WI38 (cell line): ENCODE data around the gene CBR1.

Source experiments
- H3K4me3 ChIP-seq: 2 replicates; pipeline ENCODE4 v1.5.1; 2011; ENCODE audit warnings: low read depth, mild to moderate bottlenecking, control low read depth, low read length
- CTCF ChIP-seq: IDR thresholded peaks from 2 replicates; pipeline ENCODE4 v1.5.1; 2012; ENCODE audit warnings: low read depth, mild to moderate bottlenecking, control low read depth, low read length

Gene CBR1

GRCh38 chr21:36104317-36105300 lies 34.8 kb downstream of the CBR1 start:
- TF ChIP-seq CTCF = peak; percentile 40; the same call in 1 of the 2 replicates
- H3K4me3 ChIP-seq = peak overlapping the region; percentile 11

DNA sequence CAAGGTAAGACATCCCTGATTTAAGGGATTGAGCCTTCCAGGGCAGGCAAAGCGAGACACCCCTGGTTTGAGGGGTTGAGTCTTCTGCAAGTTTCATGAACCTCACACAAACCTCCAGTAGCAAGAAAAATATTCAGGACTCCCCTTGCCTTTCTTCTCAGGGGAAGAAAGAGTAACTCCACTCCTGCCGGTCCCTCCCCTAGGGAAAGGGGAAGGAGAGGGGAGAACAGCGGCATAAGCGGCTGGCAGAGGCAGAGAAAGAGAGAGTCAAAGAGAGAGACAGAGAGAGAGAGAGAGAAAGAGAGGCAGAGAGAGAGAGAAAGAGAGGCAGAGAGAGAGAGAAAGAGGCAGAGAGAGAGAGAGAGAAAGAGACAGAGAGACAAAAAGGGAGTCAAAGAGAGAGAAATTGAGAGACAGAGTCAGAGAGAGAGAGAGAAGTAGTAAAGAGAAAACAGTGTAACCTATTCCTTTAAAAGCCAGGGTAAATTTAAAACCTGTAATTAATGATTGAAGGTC lies 35.6 kb downstream of the CBR1 start:
- H3K4me3 ChIP-seq = no peak overlapping the region
- TF ChIP-seq CTCF = no peak

DNA sequence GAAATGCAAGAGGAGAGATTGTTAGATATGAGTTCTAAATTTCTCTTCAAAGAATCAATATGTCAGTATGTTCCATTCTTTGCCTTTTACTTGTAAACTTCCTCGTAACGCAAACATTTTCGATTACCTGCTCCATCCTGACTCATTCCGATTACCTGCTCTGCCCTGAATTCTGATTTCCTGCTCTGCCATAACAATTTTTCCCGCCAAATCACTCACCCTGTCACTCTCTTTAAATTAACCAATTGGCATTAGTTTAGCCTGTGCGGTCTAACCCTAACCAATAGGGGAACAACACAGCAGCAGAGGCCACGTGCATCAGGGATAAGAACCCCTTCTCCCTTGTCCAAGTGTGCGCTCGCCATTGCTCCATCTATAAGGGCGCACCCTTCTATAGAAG lies 40.0 kb downstream of the CBR1 start:
- no peak overlapping the region for H3K4me3 ChIP-seq
- no peak for TF ChIP-seq CTCF

- TF ChIP-seq CTCF = no peak
- no peak overlapping the region for H3K4me3 ChIP-seq
These were observed 41.4 kb downstream of the CBR1 start for GRCh38 chr21:36111238-36111637.

GRCh38 chr21:36113647-36114428 lies 44.0 kb downstream of the CBR1 start:
- H3K4me3 ChIP-seq = no peak overlapping the region

DNA sequence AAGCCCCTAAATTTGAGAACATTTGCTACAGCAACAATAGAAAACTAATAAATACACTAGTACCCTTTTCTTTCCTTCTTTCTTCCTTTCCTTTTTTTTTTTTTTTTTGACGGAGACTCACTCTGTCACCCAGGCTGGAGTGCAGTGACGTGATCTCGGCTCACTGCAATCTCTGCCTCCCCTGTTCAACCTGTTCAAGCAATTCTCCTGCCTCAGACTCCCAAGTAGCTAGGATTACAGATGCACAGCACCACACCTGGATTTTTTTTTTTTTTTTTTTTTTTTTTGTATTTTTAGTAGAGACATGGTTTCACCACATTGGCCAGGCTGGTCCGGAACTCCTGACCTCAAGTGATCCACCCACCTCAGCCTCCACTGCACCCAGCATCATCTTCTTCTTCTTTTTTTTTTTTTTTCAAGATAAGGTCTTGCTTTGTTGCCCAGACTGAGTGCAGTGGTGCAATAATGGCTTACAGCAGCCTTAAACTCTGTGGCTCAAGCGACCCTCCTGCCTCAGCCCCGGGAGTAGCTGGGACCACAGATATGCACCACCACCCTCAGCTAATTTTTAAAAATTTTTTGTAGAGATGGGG lies 45.4 kb downstream of the CBR1 start:
- TF ChIP-seq CTCF = no peak
- no peak overlapping the region for H3K4me3 ChIP-seq

More at GRCh38 chr21:36113647-36114428, 44.0 kb downstream of the CBR1 start:
- no peak for TF ChIP-seq CTCF
